Activated CD4-positive, alpha-beta T cell treated with anti-CD3 and anti-CD28 coated beads, Interleukin-2, amount 50 U/mL, for 1 hour (primary cell): Measurements from ENCODE around the gene GPR15.

ENCODE experiments used
- DNase-seq: peaks from one replicate; pipeline ENCODE4 v3.0.0-alpha.2; 2020

The GPR15 gene

DNA sequence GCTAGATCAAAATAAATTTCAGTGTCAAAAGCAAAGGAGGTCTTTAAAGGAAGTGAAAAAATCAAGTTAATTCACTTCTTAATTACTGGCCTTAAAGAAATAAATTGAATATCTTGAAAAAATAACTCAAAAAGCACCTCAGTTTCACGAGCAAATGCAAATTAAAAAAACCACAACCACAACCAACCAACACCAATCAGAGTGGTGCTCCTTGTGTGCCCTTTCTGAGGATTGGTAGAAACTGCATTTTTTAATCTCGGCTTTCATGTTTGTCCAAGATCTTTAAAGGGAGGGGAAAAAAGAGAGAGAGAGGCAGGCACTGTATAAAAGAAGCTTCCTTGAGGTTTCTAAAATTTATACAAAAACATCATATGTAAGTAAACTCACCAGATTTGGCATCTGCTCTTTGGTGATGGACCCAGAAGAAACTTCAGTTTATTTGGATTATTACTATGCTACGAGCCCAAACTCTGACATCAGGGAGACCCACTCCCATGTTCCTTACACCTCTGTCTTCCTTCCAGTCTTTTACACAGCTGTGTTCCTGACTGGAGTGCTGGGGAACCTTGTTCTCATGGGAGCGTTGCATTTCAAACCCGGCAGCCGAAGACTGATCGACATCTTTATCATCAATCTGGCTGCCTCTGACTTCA is at the start of gene GPR15:
Gene GPR15 (plus strand): TSS at position 357 of the 653 bp plus-strand sequence. CDS start 56 bp downstream, at position 413.
- no peak for DNase-seq

DNA sequence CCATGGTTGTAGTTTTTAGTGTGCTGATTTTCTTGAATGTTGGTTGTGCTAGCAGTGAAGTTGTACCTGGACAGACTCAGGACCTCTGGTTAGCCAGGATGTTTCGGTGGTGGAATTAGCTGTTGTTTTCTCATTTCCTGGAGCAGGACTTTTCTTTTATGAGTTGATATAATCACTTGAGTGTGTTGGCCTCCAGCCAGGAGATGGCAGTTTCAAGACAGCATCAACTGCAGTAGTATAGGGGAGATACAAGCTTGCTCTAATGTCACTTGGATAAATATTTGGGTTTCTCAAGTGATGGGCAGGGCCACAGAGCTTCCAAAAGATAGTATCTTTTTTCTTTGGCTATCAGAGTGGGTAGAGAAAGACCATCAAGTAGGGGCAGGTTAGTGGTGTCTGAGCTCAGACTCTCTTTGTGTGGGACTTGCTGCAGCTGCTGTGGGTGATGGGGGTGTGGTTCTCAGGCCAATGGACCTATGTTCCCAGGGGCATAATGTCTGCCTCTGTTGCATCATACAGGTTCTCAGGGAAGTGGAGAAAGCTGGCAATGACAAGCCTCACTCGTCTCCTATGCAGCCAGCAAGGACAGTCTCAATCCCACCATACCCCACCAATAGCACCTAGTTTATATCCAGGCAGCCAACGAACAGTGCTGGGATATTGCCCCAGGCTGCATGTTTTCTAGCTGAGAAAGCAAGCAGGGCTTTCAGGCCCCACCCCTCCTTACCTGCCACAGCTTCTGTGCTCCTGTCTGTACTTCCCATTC is 48.9 kb upstream of the GPR15 start:
- no peak for DNase-seq

GRCh38 chr3:98483626-98484025 is 48.2 kb upstream of the GPR15 start:
- no peak for DNase-seq

GRCh38 chr3:98497381-98497780 is 34.4 kb upstream of the GPR15 start, which contains the start of gene OR5K2:
Gene OR5K2 (plus strand): TSS chr3:98497681. CDS start chr3:98497681, 0 bp downstream.
- no peak for DNase-seq

DNA sequence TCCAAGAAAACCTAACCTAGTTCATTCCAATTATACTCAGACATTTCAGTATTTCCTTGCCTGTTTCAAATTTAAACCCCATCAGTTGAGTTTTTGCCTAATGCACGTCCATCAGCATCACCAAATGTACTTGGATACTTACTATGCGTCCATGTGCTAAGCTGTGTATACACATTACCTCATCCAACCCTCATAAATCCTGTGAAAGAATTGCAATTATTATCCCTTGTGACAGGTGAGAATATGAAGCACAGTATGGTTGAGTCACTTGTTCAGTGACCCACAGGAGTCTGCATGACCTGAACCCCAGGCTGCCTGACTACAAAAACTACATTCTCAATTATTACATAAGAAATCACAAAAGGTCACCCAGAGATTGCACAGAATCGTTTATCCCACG is 31.8 kb upstream of the GPR15 start:
- no peak for DNase-seq

GRCh38 chr3:98501270-98501669 is 30.5 kb upstream of the GPR15 start:
- DNase-seq: no peak

DNA sequence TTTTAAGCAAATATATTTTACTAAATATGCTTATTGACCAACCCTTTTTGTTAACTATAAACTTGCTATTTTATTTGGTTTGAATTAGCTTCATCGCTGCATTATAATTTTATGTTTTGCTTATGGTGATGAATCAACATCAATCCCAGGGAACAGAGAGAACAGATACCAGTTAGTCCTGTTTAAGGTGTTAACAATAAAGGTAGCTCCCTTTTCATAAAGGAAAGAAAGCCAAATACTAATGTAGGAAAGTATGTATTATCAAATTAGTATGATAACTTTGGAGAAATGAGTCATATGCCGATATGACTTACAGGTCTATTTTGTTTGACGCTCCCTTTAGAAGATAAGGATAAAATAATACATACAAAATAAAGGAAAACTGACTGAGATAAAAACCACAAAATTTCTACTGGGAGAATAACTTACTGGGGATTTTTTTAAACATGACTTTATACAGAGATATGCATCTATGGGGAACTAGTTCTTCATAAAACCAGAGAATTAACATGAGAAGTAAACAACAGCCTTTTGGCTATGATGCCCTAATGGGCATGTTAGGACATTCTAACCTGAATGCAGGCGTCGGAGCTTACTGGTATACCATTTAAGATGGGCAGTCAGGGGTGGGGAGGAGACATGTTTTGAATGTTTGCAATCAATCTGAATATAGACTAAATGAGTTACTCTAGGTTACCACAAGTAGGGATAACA is 29.8 kb upstream of the GPR15 start:
- no peak for DNase-seq

DNA sequence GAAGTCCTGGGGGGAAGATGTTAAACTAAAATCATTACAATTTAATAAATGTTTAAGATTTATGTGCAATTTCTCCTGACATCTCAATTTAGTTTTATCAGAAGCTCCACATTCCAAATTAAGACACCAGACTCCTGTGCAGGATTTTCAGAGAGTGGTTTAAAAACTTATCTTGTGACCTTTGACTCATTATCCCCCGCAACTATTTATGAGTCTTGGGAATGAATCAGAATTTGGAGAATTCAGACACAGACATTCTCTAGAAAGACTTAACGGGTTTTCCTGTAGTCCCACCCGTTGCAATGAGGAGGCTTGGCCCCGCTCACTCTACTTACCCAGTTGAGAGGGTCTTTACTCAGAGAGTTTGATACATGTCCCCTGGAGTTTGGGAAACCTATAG is 27.2 kb upstream of the GPR15 start:
- no peak for DNase-seq

- DNase-seq: no peak
These were observed 23.2 kb upstream of the GPR15 start for GRCh38 chr3:98508582-98508981.

- no peak for DNase-seq
These were observed 19.2 kb upstream of the GPR15 start for GRCh38 chr3:98512576-98512975.

GRCh38 chr3:98513091-98513511 is 18.7 kb upstream of the GPR15 start:
- DNase-seq: no peak

DNA sequence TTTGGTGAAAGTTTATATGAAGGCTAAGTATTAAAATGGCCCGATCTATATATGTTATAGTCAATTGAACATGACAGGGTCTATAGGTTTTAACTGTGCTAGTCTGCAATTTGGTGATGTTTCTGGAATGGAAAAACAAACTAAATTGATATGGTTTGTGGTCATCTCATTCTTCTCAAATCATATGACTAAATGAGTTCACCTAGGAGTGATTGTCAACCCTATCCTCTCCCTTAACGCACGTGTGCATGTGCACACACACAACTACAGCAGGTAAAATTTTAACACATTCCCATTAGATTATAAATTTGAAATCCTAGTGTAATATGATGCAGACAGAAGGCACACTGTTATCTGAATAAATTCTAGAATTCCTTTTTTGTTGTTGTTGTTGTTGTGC is 18.0 kb upstream of the GPR15 start:
- DNase-seq: no peak

DNA sequence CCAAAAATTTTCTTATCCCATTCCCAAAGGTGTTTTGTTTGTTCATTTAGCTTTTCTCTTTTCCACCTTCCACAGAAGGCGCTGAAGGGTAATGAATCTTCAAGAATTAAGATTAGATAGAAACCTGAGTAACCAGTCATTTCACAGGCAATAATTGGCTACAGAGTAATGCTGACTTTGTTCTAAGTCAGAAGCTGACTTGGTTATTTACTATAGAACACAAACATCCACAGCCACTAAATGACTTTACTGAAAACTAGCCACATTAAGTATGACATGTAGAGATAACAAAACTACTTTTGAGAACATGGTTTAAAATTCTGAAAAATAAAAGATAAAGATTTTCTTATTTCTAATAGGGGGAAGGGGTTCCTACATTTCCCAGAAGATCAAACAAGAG is 16.8 kb upstream of the GPR15 start:
- DNase-seq: no peak

GRCh38 chr3:98518816-98519215 is 13.0 kb upstream of the GPR15 start:
- no peak for DNase-seq

- no peak for DNase-seq
These were observed 12.4 kb upstream of the GPR15 start for GRCh38 chr3:98519351-98519750.

GRCh38 chr3:98521897-98522543 is 9.8 kb upstream of the GPR15 start:
- DNase-seq: peak; percentile 51

DNA sequence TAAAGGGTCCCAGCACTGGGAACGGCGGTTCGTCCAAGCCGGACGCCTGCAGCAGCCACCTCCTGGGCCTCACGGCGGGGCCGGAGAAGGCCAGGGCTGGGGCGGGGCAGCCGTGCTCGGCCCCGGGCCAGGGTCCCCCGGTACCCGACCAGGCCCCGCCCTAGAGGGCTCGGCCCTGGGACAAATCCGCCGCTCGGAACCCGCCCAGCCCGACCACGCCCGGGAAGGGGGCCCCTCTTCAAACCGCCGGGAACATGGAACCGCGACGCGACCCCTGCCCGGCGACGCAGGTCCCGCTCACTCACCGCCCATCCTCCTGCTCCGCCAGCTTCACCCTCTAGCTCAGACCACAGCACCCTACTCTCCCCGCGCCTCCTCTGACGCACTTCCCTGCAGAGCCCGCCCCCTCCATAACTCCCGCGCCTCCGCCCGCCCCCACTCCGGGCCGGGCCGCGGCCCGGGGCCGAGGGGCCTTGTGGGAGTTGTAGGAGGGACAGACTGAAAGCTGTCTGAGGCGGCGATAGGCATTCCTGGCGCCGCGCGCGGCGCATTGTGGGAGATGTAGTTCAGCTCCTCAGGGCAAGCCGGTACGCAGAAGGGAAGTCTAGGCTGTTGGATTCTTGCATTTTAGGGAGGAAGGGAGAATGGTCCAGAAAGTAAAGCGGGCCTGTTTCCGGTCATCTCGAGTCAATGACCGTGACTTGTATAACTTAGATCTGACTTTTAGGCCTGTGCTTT is 9.1 kb upstream of the GPR15 start, which contains the start of gene CLDND1:
Gene CLDND1 (minus strand): TSS at position 359 of the 738 bp plus-strand sequence. CDS start 1,478 bp downstream, outside the sequence.
- DNase-seq: peak; percentile 93

DNA sequence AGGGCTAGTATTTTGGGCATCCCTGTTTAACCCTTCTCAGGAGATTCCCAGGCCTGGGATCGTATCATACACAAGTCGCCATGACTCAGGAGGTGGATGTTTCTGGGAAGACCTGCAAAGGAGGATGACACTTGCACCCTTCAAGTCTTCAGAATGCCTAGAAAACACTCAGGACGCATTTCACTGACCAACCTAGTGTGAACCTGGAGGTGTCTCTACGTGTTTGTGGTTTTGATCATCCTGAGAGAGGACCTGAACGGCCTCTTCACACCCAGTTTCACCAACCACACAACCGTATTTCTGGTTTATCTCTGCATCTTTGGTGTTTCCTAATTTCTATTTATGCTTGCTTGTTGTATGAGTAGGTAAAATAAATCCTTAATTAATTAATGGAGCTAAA is 6.3 kb upstream of the GPR15 start:
- no peak for DNase-seq

DNA sequence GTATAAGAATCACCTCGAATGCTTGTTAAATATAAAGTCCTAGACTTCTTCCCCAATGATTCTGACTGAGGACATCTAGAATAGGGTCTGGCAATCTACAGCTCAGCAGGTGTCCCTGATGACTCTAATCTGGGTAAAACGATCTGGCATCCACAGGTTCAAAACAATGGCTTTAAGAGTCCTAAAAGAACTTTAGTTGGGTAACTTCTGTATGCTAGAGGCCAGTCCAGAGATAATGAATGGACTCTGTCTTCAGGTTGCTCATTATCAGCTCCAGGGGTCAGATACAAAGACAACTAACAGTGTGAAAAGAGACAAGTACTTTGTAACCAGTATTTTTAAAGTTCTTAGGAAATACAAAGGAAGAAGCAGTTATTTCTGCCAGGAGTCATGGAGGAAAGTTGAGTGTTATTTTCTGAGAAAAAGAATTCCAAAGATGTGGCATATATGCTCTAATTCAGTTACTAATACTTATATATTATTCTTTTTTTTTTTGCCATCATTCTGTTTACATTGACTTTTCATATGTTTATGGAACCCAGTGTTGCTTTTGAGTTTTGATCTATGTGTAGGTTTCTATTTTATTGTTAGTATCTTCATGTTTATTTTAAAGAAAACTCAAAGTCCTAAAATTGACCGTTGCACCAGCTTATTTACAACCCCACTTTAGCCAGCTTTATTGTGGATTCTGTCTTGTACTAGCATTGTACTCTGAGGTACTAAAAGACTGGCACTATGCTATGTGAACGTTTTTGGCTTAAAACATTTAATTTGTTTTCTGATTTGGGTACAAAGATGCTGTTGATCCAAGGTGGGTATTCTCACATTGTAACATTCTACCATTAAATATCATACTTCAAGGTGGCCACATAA is 3.1 kb upstream of the GPR15 start:
- DNase-seq: no peak

GRCh38 chr3:98529856-98530459 is 1.8 kb upstream of the GPR15 start:
- no peak for DNase-seq

GRCh38 chr3:98530676-98531075 is 1.1 kb upstream of the GPR15 start:
- no peak for DNase-seq
